CD14-positive monocyte (primary cell): ENCODE measurements around the gene KIF20B. TPM values are rescaled to one million over a fixed set of nuclear protein-coding genes. Genes with fewer than 3 reads are reported as not detected.

Source experiments
- DNase-seq, 3 donors: peaks; one replicate each; pipeline ENCODE4 v3.0.0-alpha.2; 2011 to 2022
- H2AFZ ChIP-seq: 2 replicates; pipeline ENCODE4 v1.6.0; 2012; ENCODE audit warnings: mild to moderate bottlenecking, low read depth, low read length, inconsistent platforms; ENCODE audit not compliant: insufficient read depth, poor library complexity, severe bottlenecking
- H3K27ac ChIP-seq, 2 donors: 1 replicate in 1 of 2; 2 replicates in 1 of 2; pipeline ENCODE4 v1.5.1; 2012 to 2013; ENCODE audit warnings: low read length in 2 of 2, control low read depth in 1 of 2, inconsistent platforms in 1 of 2, low read depth in 1 of 2, mild to moderate bottlenecking in 1 of 2
- H3K27me3 ChIP-seq, 2 donors: one replicate each; pipeline versions ENCODE4 v1.6.0 to v1.6.1; 2011 to 2013; ENCODE audit warnings: low read length in 2 of 2; ENCODE audit not compliant: control insufficient read depth in 2 of 2, insufficient read depth in 2 of 2
- H3K36me3 ChIP-seq, 2 donors: replicated peaks in 1 of 2; 1 replicate in 1 of 2; 2 replicates in 1 of 2; pipeline versions ENCODE4 v1.5.1 to v1.6.1; 2012 to 2013; ENCODE audit warnings: low read length in 2 of 2, control low read depth in 1 of 2, inconsistent platforms in 1 of 2, mild to moderate bottlenecking in 1 of 2; ENCODE audit not compliant: insufficient read depth in 2 of 2, control insufficient read depth in 1 of 2
- H3K4me1 ChIP-seq, 2 donors: 1 replicate in 1 of 2; 2 replicates in 1 of 2; pipeline versions ENCODE4 v1.5.1 to v1.6.1; 2012 to 2013; ENCODE audit warnings: low read length in 2 of 2, control low read depth in 1 of 2, inconsistent platforms in 1 of 2, mild to moderate bottlenecking in 1 of 2, moderate library complexity in 1 of 2; ENCODE audit not compliant: insufficient read depth in 2 of 2, control insufficient read depth in 1 of 2
- H3K4me2 ChIP-seq: replicated peaks from 2 replicates; pipeline ENCODE3; 2012; ENCODE audit warnings: low read length, moderate library complexity, mild to moderate bottlenecking; ENCODE audit not compliant: poor library complexity, severe bottlenecking; ENCODE audit errors: extremely low read depth
- H3K4me3 ChIP-seq, 3 experiments: fragments of 200-600 bp in 1 of 3; sonication (generic) in 1 of 3; replicated peaks in 1 of 3; 1 replicate in 2 of 3; 2 replicates in 1 of 3; pipeline ENCODE4 v1.5.1; 2011 to 2013; ENCODE audit warnings: low read length in 3 of 3, mild to moderate bottlenecking in 3 of 3, control low read depth in 2 of 3, low read depth in 2 of 3, inconsistent platforms in 1 of 3, moderate library complexity in 1 of 3
- H3K79me2 ChIP-seq: 2 replicates; pipeline ENCODE4 v1.6.0; 2012; ENCODE audit warnings: mild to moderate bottlenecking, control low read depth, inconsistent platforms, low read length, moderate library complexity; ENCODE audit not compliant: insufficient read depth
- H3K9ac ChIP-seq: 2 replicates; pipeline ENCODE4 v1.6.0; 2017; ENCODE audit warnings: low read length, mild to moderate bottlenecking; ENCODE audit not compliant: insufficient read depth, poor library complexity, severe bottlenecking
- H3K9me3 ChIP-seq, 2 donors: replicated peaks in 1 of 2; 1 replicate in 1 of 2; 2 replicates in 1 of 2; pipeline versions ENCODE4 v1.5.1 to v1.6.1; 2012 to 2013; ENCODE audit warnings: low read length in 2 of 2, control low read depth in 1 of 2; ENCODE audit not compliant: control insufficient read depth in 1 of 2, insufficient read depth in 1 of 2
- H4K20me1 ChIP-seq: 2 replicates; pipeline ENCODE4 v1.6.0; 2012; ENCODE audit warnings: mild to moderate bottlenecking, low read length, control low read depth, moderate library complexity; ENCODE audit not compliant: insufficient read depth
- H3K27ac Mint-ChIP-seq, 7 donors: one replicate each; pipeline ENCODE4 v1.8.0; 2020; ENCODE audit warnings: mild to moderate bottlenecking in 7 of 7, mixed read lengths in 7 of 7, moderate library complexity in 6 of 7, inconsistent platforms in 2 of 7
- H3K27me3 Mint-ChIP-seq, 3 donors: one replicate each; pipeline ENCODE4 v1.8.0; 2021 to 2022; ENCODE audit warnings: low read depth in 3 of 3, mild to moderate bottlenecking in 3 of 3, mixed read lengths in 3 of 3, moderate library complexity in 3 of 3, inconsistent platforms in 1 of 3
- H3K36me3 Mint-ChIP-seq, 2 donors: one replicate each; pipeline ENCODE4 v1.8.0; 2020; ENCODE audit warnings: mixed read lengths in 2 of 2, inconsistent platforms in 1 of 2, mild to moderate bottlenecking in 1 of 2
- H3K4me1 Mint-ChIP-seq: one replicate; pipeline ENCODE4 v1.8.0; 2020; ENCODE audit warnings: mild to moderate bottlenecking, mixed read lengths
- H3K4me3 Mint-ChIP-seq, 2 donors: one replicate each; pipeline ENCODE4 v1.8.0; 2020; ENCODE audit warnings: mild to moderate bottlenecking in 2 of 2, mixed read lengths in 2 of 2, moderate library complexity in 1 of 2
- H3K9me3 Mint-ChIP-seq, 7 donors: one replicate each; pipeline ENCODE4 v1.8.0; 2020 to 2022; ENCODE audit warnings: mixed read lengths in 7 of 7, mild to moderate bottlenecking in 6 of 7, moderate library complexity in 6 of 7, inconsistent platforms in 2 of 7
- CTCF ChIP-seq: fragments of 200-600 bp; IDR thresholded peaks from one replicate; pipeline ENCODE4 v1.8.0; 2022; ENCODE audit warnings: antibody characterized with exemption, mild to moderate bottlenecking
- WGBS: methylation state at CpG from one replicate; pipeline ENCODE4 v1.1.5; 2013; ENCODE audit warnings: missing lambda C conversion rate; ENCODE audit not compliant: insufficient coverage; 5-methylcytosine and 5-hydroxymethylcytosine counted together
- intact Hi-C, 2 donors: fragments of 100-400 bp; cut with micrococcal nuclease; formaldehyde crosslinking; loops; one replicate each; pipeline versions ENCODE4 v1.15.0 to v1.15.1; 2023
- polyA plus RNA-seq, 3 donors: library from polyadenylated mRNA; depleted of rRNA in 1 of 3; unstranded in 2 of 3; stranded (reverse) in 1 of 3; fragments of 300-500 nt in 2 of 3; fragments of >200 nt in 1 of 3; fragmentation: Illumina TruSeq in 2 of 3; gene quantifications; 1 replicate in 2 of 3; 2 replicates in 1 of 3; pipeline ENCODE4 v1.2.3, GENCODE V29; 2012 to 2021

KIF20B gene
- polyA plus RNA-seq, 3 donors = 0.44 to 3.9 (median 1.5) TPM

GRCh38 chr10:89685936-89686335, 15.5 kb upstream of the KIF20B start:
- Histone ChIP-seq H3K4me2 (no peak overlapping the region), H3K79me2 (no peaks in the 10 kb centered on the region), H3K9me3 (no peaks in the 10 kb centered on the region), H3K4me1 (peaks cover 13% of the 10 kb centered on the region in 2 donors), H4K20me1 (no peaks in the 10 kb centered on the region), H3K27me3 (no peaks in the 10 kb centered on the region), H2AFZ (no peak overlapping the region), H3K27ac (no peak overlapping the region), H3K36me3 (no peaks in the 10 kb centered on the region), H3K9ac (no peak overlapping the region), H3K4me3 (no peak overlapping the region)
- Mint-ChIP-seq H3K27ac (no peak overlapping the region), H3K4me1 (peaks cover 18% of the 10 kb centered on the region), H3K4me3 (no peak overlapping the region), H3K27me3 (no peaks in the 10 kb centered on the region), H3K9me3 (no peaks in the 10 kb centered on the region), H3K36me3 (no peaks in the 10 kb centered on the region)
- intact Hi-C loops = no loop called here
- DNase-seq = no peak
- WGBS = 64% methylated on average over 2 of the region's 4 CpGs
- TF ChIP-seq CTCF = no peak

GRCh38 chr10:89690027-89690426, 11.4 kb upstream of the KIF20B start:
- TF ChIP-seq CTCF = no peak
- H3K27ac Mint-ChIP-seq = no peak overlapping the region
- no peaks in the 10 kb centered on the region for H3K36me3 Mint-ChIP-seq
- no peaks in the 10 kb centered on the region for H3K27me3 ChIP-seq
- H3K9ac ChIP-seq = no peak overlapping the region
- intact Hi-C loops = no loop called here
- peaks cover under 1 to 1% of the 10 kb centered on the region in 2 donors for H3K4me1 ChIP-seq
- H3K36me3 ChIP-seq = no peaks in the 10 kb centered on the region
- H3K27me3 Mint-ChIP-seq = no peaks in the 10 kb centered on the region
- H4K20me1 ChIP-seq = no peaks in the 10 kb centered on the region
- H3K9me3 ChIP-seq = no peaks in the 10 kb centered on the region
- 89% methylated on average over 1 of the region's 2 CpGs for WGBS
- no peaks in the 10 kb centered on the region for H3K79me2 ChIP-seq
- no peak overlapping the region for H3K4me3 ChIP-seq
- no peak overlapping the region for H3K4me3 Mint-ChIP-seq
- no peak overlapping the region for H3K27ac ChIP-seq
- no peaks in the 10 kb centered on the region for H3K9me3 Mint-ChIP-seq
- H3K4me1 Mint-ChIP-seq = peaks cover 5% of the 10 kb centered on the region
- no peak overlapping the region for H3K4me2 ChIP-seq
- H2AFZ ChIP-seq = no peak overlapping the region
- no peak for DNase-seq
